PFSK-1 (cell line): ENCODE results near the gene ESRRG.

ENCODE experiments used
- FOXP2 ChIP-seq: optimal IDR thresholded peaks from 2 replicates; pipeline ENCODE3; 2011; ENCODE audit warnings: borderline replicate concordance, control low read depth, inconsistent platforms; ENCODE audit not compliant: insufficient read depth; ENCODE audit errors: extremely low read length, extremely low read depth
- POLR2AphosphoS5 ChIP-seq: IDR thresholded peaks from 2 replicates; pipeline ENCODE4 v1.6.1; 2012; ENCODE audit warnings: low read depth, mild to moderate bottlenecking, control low read depth, low read length, moderate library complexity
- REST ChIP-seq, 2 experiments: IDR thresholded peaks; 2 replicates each; pipeline versions ENCODE4 v1.6.1 to v1.8.0; 2011 to 2012; ENCODE audit warnings: low read depth in 2 of 2, low read length in 2 of 2, control low read depth in 1 of 2, inconsistent platforms in 1 of 2, mild to moderate bottlenecking in 1 of 2, moderate library complexity in 1 of 2; ENCODE audit not compliant: insufficient read depth in 1 of 2
- SIN3A ChIP-seq: IDR thresholded peaks from 2 replicates; pipeline ENCODE4 v1.6.1; 2012; ENCODE audit warnings: mild to moderate bottlenecking, low read length, moderate library complexity, borderline replicate concordance; ENCODE audit not compliant: insufficient read depth
- TAF1 ChIP-seq: IDR thresholded peaks from 2 replicates; pipeline ENCODE4 v1.6.1; 2012; ENCODE audit warnings: low read length, control low read depth, borderline replicate concordance; ENCODE audit not compliant: insufficient read depth

ESRRG gene

GRCh38 chr1:216560527-216560926 is 162.7 kb downstream of the ESRRG start:
- no peak for TF ChIP-seq FOXP2
- TF ChIP-seq POLR2AphosphoS5 = no peak
- no peak for TF ChIP-seq TAF1
- TF ChIP-seq REST (IDR thresholded peaks at IDR 0.05; ENCODE audit: insufficient read depth in 1 of 2, low read depth in 2 of 2, low read length in 2 of 2) = no peak
- TF ChIP-seq SIN3A = no peak

GRCh38 chr1:216559359-216559758 is 163.9 kb downstream of the ESRRG start:
- TF ChIP-seq TAF1 = no peak
- TF ChIP-seq POLR2AphosphoS5 = no peak
- no peak for TF ChIP-seq FOXP2
- no peak for TF ChIP-seq SIN3A
- TF ChIP-seq REST (IDR thresholded peaks at IDR 0.05; ENCODE audit: insufficient read depth in 1 of 2, low read depth in 2 of 2, low read length in 2 of 2) = no peak

GRCh38 chr1:216555653-216556052 is 167.6 kb downstream of the ESRRG start:
- TF ChIP-seq SIN3A (no peak), POLR2AphosphoS5 (no peak), TAF1 (no peak), REST (IDR thresholded peaks at IDR 0.05; ENCODE audit: insufficient read depth in 1 of 2, low read depth in 2 of 2, low read length in 2 of 2) (no peak), FOXP2 (no peak)

GRCh38 chr1:216554934-216555333 is 168.3 kb downstream of the ESRRG start:
- TF ChIP-seq TAF1 = no peak
- no peak for TF ChIP-seq FOXP2
- no peak for TF ChIP-seq REST (IDR thresholded peaks at IDR 0.05; ENCODE audit: insufficient read depth in 1 of 2, low read depth in 2 of 2, low read length in 2 of 2)
- TF ChIP-seq POLR2AphosphoS5 = no peak
- TF ChIP-seq SIN3A = no peak

- TF ChIP-seq SIN3A (no peak), REST (IDR thresholded peaks at IDR 0.05; ENCODE audit: insufficient read depth in 1 of 2, low read depth in 2 of 2, low read length in 2 of 2) (no peak), FOXP2 (no peak)
Observed at GRCh38 chr1:216553766-216554165, 169.5 kb downstream of the ESRRG start.
